GM18505 (cell line): ENCODE measurements around the gene WLS.

Experiments
- ATAC-seq: cut with Tn5 transposase; IDR thresholded peaks from one replicate; pipeline ENCODE4 v1.9.1; 2021; ENCODE audit not compliant: unreplicated experiment
- POLR2A ChIP-seq: IDR thresholded peaks from 4 replicates; pipeline ENCODE4 v1.6.1; 2011; ENCODE audit warnings: borderline replicate concordance; ENCODE audit not compliant: insufficient read depth, insufficient read length; ENCODE audit errors: extremely low read depth

WLS gene

GRCh38 chr1:68201546-68202238, 30.6 kb downstream of the WLS start:
- ATAC-seq: no peak

DNA sequence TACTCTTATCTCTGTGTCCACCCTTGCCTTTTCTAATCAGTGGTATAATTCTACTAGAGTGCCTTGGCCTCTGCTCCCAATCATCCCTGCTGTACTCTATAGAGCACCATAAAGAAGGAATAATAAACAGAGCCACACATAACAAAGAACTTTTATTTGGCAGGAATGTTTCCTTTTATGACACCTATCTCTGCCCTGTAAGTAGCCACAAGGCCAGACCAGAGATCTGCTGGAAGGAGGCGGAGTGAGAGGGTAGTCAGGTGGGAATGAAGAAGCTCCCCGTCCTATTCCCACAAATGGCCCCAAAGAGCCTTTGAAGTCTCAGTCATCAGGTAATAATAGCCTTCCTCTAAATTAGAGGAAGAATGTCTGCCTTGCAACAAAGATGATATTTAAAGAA, 32.7 kb downstream of the WLS start:
- TF ChIP-seq POLR2A: no peak
- ATAC-seq: no peak

More at GRCh38 chr1:68201546-68202238, 30.6 kb downstream of the WLS start:
- TF ChIP-seq POLR2A: no peak

- no peak for ATAC-seq
- TF ChIP-seq POLR2A: no peak
Observed at GRCh38 chr1:68198752-68199151, 33.6 kb downstream of the WLS start.

DNA sequence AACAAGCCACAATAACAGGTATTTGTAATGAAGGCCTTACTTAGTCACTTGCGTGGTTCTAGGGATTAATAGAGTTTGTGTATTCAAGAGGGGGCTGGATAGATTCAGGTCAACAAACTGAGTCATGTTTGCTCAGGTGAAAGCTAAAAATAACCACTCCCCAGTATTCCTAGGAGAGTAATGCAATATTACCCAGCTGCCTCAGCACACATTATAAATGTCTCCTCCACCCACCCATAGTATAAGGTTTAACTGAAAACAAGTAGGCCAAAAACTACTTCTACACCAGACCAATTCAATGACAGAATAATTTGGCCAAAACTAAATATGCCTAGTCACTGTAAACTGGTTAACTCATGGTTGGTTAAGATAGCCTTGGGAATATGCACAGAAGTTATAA, 34.4 kb downstream of the WLS start:
- no peak for TF ChIP-seq POLR2A
- no peak for ATAC-seq

DNA sequence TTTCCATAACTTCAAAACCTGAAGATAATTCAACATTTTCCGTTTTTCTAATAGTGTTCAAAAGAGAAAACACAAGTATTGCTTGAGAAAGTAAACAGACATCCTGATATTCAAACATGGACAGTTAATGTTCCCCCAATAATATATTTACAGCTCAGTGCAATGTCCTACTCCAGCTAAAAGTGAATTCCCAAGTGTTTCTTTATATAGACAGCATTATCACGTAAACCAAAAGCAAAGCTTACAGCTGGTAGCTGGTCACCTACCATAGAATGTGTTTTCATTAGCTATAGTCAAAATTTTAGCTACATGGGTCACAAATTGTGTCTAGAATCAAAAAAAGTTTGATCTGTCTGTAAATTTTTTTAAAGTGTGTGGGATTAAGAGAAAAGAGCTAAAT, 34.9 kb downstream of the WLS start:
- TF ChIP-seq POLR2A: no peak
- ATAC-seq: no peak

DNA sequence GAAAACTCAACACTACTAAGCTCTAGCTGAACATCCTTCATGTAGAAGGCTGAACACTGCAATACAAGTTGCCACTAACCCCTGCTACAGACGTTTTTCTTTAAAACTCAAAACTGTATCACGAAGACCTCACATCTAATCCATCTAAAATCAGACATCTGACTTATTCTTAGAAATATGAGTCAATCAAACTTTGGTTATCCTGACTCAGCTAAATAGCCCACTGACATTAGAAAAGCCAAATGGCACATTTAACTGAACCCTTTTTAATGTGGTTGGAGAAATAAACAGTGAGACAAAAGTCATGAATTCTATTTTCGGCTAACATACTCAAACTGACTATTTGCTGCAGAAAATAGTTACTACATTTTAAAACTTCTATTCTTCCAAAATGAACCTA, 35.6 kb downstream of the WLS start:
- no peak for TF ChIP-seq POLR2A
- no peak for ATAC-seq

DNA sequence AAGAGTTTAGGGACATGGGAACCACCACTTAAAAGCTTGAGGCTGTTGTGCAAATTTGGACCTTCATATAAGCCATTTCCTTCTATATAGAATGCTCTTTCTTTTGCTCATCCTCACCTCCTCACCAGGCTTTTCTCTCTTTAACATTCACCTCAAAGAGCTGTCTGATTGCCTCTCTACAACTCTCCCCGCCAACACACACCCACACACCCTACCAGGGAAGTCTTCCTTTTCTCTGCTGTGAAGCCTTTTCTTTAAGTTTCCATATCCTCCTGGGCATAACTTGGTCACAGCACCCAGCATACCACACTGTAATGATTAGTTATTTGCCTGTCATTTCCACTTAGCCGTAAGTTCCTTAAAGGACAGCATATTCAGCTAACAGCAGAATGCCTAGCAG, 40.6 kb downstream of the WLS start:
- TF ChIP-seq POLR2A: no peak
- no peak for ATAC-seq

DNA sequence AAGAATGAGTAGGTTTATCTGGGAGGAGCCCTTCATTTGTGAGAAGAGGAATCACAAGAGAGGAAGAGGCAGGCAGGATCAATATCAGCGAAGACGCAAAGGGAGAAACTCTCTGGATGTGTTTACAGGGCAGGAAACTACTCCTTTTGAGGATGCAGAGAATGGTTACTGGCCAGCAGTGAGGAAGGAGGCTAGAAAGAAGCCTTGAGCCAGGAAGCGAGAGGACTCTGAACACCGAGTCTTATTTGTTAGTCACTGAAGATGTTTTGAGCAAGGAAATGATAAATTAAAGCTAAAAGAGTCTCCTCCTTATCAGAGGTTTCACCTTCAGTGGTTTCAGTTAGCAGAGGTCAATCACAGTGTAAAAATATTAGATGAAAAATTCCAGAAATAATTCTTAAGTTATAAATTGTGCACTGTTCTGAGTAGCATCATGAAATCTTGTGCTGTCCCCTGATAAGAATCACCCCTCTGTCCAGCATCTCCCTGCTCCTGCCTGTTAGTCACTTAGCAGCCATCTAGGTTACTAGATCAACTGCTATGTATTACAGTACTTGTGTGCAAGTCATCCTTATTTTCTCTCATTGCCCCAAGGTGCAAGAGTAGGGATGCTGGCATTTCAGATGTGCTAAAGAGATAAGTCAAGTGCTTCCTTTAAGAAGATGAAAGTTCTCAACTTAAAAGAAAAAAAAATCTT, 43.5 kb downstream of the WLS start:
- no peak for TF ChIP-seq POLR2A
- no peak for ATAC-seq

DNA sequence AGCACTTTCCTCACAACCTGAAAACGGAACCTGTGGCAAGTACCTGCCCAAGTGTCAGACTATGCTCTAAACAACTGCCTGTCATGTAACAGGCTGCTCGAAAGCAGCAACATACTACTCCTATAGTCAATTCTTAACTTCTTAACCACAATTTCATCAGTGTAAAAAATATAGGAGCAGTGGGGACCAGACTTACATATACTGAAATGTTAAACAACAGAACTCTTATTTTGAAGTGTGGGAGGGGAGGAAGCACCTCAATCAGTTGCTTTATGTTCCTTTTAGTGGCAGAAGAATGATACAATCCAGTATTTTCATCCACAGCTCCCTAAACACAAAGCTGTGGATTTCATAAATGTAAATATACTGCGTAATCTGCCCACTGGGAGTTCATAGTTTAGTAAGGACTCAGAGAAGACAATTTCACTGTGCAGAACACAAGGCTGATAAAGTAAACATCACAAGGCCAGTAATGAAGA, 44.2 kb downstream of the WLS start:
- ATAC-seq: no peak
- TF ChIP-seq POLR2A: no peak

DNA sequence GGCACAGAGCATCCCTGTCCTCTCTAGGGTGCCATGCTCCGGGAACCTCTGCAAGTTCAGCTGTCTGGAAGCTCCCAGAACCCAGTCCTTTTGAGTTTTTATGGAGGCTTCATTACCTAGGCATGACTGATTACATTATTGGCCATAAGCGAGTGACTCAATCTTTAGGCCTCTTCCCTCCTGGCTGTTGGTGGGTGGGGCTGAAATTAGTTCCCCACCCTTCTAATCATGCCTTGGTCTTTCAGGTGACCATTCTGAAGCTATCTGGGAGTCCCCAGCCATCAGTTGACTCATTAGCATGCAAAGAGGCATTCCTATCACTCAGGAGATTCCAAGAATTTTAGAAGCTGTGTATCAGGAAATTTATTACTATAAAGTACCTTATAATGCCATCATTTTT, 46.6 kb downstream of the WLS start:
- no peak for ATAC-seq

DNA sequence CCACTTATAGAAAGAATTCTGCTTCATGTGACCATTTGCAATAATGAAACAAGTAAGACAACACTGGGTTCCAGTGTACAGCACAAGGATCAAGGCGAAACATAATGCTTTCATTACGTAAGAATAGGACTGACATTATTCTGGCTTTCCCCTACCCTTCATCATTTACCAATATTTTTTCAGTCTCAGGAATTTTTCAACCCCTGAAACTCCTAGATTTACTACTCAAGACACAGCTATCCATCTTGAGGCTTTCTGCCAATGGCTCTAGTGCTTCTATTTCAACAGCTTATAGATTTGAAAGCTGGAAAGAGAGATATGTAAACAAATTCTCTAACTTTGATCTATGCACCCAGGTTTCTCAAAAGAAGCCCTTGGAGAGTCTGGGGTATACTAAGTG, 48.4 kb downstream of the WLS start:
- TF ChIP-seq POLR2A: no peak
- ATAC-seq: no peak

More for the DNA sequence above, 46.6 kb downstream of the WLS start:
- TF ChIP-seq POLR2A: no peak

DNA sequence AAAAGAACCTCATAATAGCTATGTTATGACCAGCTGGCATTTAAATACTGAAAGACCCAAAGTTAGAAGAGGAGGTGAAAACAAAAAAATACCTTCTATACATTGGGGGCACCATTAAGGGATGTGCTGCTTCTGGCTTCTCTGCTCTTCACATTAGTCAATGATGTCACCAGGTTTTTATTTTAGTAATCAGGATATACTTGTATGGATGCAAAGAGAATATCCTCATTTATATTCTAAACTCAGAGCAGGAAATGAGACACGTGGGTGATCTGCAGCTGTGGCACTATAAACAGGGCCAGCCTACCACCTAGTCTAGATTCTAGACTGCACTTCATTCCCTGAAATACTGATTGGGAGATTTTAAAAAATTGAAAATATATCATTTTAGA, 51.2 kb downstream of the WLS start:
- ATAC-seq: peak; percentile 27
- no peak for TF ChIP-seq POLR2A

DNA sequence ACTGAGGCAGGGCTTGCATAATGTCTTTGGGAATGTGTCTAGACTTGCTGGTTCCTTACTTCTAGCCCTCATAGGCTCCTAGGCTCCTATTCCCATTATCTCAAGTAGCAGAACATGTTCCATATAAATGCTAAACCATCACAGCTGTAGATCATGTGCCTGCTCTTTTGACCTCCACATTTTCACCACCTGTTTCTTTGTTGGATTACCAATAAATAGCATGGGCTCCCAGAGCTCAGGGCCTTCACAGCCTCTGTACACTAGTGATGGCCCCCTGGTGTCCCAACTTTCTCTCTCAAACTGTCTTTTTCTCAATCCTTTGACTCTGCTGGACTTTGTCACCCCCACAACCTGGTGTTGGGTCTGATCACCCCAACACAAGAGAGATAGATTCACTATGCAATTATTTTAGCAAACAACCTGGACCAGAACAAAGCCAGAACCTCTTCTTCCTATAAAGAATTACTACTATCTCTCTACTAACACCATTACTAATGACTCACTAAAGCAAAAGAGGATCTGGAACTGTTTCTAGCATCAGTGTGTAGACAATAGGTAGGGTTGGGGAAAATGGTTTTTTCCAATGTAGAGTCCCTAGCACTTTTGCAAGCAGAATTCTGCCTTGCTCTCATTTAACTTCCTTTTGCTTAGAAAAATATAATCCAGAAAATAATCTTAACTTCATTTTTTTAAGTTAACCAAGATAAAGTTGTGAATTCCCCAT, 51.7 kb downstream of the WLS start:
- no peak for TF ChIP-seq POLR2A
- ATAC-seq: peak; percentile 52

- no peak for TF ChIP-seq POLR2A
- ATAC-seq: peak; percentile 59
Observed at GRCh38 chr1:68178821-68179490, 53.4 kb downstream of the WLS start.
